WTC11 (cell line): Measurements from ENCODE around the gene C16orf46. TPM values are rescaled to one million over a fixed set of nuclear protein-coding genes. Genes with fewer than 3 reads are reported as not detected.

ENCODE experiments used
- ATAC-seq: fragments of 200-7000 bp; cut with Tn5 transposase; 2 replicates; pipeline ENCODE4 v1.10.0; 2021; ENCODE audit warnings: mild to moderate bottlenecking, moderate library complexity
- CTCF ChIA-PET: fragments of 300-600 bp; sonication (Branson Sonifier 250); formaldehyde crosslinking; loops from one replicate; lab custom pipeline; 2021; ENCODE audit warnings: antibody characterized with exemption; lab: Charles Lee
- POLR2A ChIA-PET: fragments of 350-600 bp; sonication (Branson Sonifier 250); formaldehyde crosslinking; loops from one replicate; lab custom pipeline; 2021; ENCODE audit warnings: antibody characterized with exemption; lab: Charles Lee
- DNase-seq: peaks from one replicate; pipeline ENCODE4 v3.0.0; 2021; ENCODE audit warnings: low spot score
- H3K27ac Mint-ChIP-seq: 2 replicates; pipeline ENCODE4 v1.8.0; 2021; ENCODE audit warnings: mixed read lengths
- H3K27me3 Mint-ChIP-seq: 2 replicates; pipeline ENCODE4 v1.8.0; 2021; ENCODE audit warnings: low read depth, mild to moderate bottlenecking, moderate library complexity, mixed read lengths
- H3K36me3 Mint-ChIP-seq: 2 replicates; pipeline ENCODE4 v1.8.0; 2021; ENCODE audit warnings: mixed read lengths
- H3K4me1 Mint-ChIP-seq: 2 replicates; pipeline ENCODE4 v1.8.0; 2022; ENCODE audit warnings: mixed read lengths
- H3K4me3 Mint-ChIP-seq: 2 replicates; pipeline ENCODE4 v1.8.0; 2021; ENCODE audit warnings: mild to moderate bottlenecking, moderate library complexity, mixed read lengths
- H3K9me3 Mint-ChIP-seq: 2 replicates; pipeline ENCODE4 v1.8.0; 2021; ENCODE audit warnings: mixed read lengths
- EMX1 ChIP-seq: fragments of 250-450 bp; sonication (Bioruptor Pico); IDR thresholded peaks from 2 replicates; pipeline ENCODE4 v1.8.0; 2021; ENCODE audit warnings: mild to moderate bottlenecking
- GRHL2 ChIP-seq: fragments of 250-450 bp; sonication (Bioruptor Pico); IDR thresholded peaks from 2 replicates; pipeline ENCODE4 v1.8.0; 2022; ENCODE audit warnings: mild to moderate bottlenecking, moderate library complexity; ENCODE audit not compliant: insufficient replicate concordance, severe bottlenecking
- GTF2I ChIP-seq: fragments of 250-450 bp; sonication (Bioruptor Pico); conservative IDR thresholded peaks from 2 replicates; pipeline ENCODE4 v1.4.0; 2021; ENCODE audit warnings: mild to moderate bottlenecking
- JAZF1 ChIP-seq: fragments of 250-450 bp; sonication (Bioruptor Pico); IDR thresholded peaks from 2 replicates; pipeline ENCODE4 v1.9.0; 2021; ENCODE audit warnings: moderate library complexity, mild to moderate bottlenecking, inconsistent platforms
- JUN ChIP-seq: sonication (generic); formaldehyde crosslinking; IDR thresholded peaks from 2 replicates; pipeline ENCODE4 v1.8.0; 2023; ENCODE audit warnings: mild to moderate bottlenecking, missing genetic modification reagents
- NFYB ChIP-seq: sonication (generic); formaldehyde crosslinking; conservative IDR thresholded peaks from 2 replicates; pipeline ENCODE4 v1.8.0; 2022; ENCODE audit warnings: low read depth, missing genetic modification reagents
- NR3C1 ChIP-seq: sonication (generic); formaldehyde crosslinking; conservative IDR thresholded peaks from 2 replicates; pipeline ENCODE4 v1.8.1; 2023; ENCODE audit warnings: low read depth, mild to moderate bottlenecking, missing genetic modification reagents
- SOX15 ChIP-seq: fragments of 250-450 bp; sonication (Bioruptor Pico); IDR thresholded peaks from 2 replicates; pipeline ENCODE4 v1.9.0; 2021; ENCODE audit warnings: mild to moderate bottlenecking
- TP53 ChIP-seq: sonication (generic); formaldehyde crosslinking; IDR thresholded peaks from 2 replicates; pipeline ENCODE4 v1.8.1; 2023; ENCODE audit warnings: mild to moderate bottlenecking, missing genetic modification reagents
- ZNF219 ChIP-seq: sonication (generic); formaldehyde crosslinking; IDR thresholded peaks from 2 replicates; pipeline ENCODE4 v1.8.0; 2023; ENCODE audit warnings: missing genetic modification reagents, mild to moderate bottlenecking, borderline replicate concordance
- total RNA-seq: library from RNA; stranded (reverse); gene quantifications from 3 replicates; pipeline ENCODE4 v1.2.3, GENCODE V29; 2021
- TF ChIP-seq, protein P1 (sequence below): sonication (generic); formaldehyde crosslinking; IDR thresholded peaks from 2 replicates; pipeline ENCODE4 v1.8.0; 2022; ENCODE audit warnings: mild to moderate bottlenecking, missing genetic modification reagents
- TF ChIP-seq, protein P2 (sequence below): sonication (generic); formaldehyde crosslinking; IDR thresholded peaks from 2 replicates; pipeline ENCODE4 v1.8.0; 2023; ENCODE audit warnings: missing genetic modification reagents
- TF ChIP-seq, protein P3 (sequence below): sonication (generic); formaldehyde crosslinking; IDR thresholded peaks from 2 replicates; pipeline ENCODE4 v1.8.1; 2022; ENCODE audit warnings: missing genetic modification reagents, borderline replicate concordance
- TF ChIP-seq, protein P4 (sequence below): sonication (generic); formaldehyde crosslinking; IDR thresholded peaks from 2 replicates; pipeline ENCODE4 v1.8.1; 2022; ENCODE audit warnings: mild to moderate bottlenecking, missing genetic modification reagents, moderate library complexity, borderline replicate concordance
- TF ChIP-seq, protein P5 (sequence below): sonication (generic); formaldehyde crosslinking; conservative IDR thresholded peaks from 2 replicates; pipeline ENCODE4 v1.8.1; 2023; ENCODE audit warnings: mild to moderate bottlenecking, low read depth, missing genetic modification reagents, moderate library complexity
- TF ChIP-seq, protein P6 (sequence below): sonication (generic); formaldehyde crosslinking; IDR thresholded peaks from 2 replicates; pipeline ENCODE4 v1.8.1; 2022; ENCODE audit warnings: low read depth, mild to moderate bottlenecking, moderate library complexity, missing genetic modification reagents, borderline replicate concordance

C16orf46 gene
- total RNA-seq, 1 experiment from 2014 or later = 1.2 TPM

DNA sequence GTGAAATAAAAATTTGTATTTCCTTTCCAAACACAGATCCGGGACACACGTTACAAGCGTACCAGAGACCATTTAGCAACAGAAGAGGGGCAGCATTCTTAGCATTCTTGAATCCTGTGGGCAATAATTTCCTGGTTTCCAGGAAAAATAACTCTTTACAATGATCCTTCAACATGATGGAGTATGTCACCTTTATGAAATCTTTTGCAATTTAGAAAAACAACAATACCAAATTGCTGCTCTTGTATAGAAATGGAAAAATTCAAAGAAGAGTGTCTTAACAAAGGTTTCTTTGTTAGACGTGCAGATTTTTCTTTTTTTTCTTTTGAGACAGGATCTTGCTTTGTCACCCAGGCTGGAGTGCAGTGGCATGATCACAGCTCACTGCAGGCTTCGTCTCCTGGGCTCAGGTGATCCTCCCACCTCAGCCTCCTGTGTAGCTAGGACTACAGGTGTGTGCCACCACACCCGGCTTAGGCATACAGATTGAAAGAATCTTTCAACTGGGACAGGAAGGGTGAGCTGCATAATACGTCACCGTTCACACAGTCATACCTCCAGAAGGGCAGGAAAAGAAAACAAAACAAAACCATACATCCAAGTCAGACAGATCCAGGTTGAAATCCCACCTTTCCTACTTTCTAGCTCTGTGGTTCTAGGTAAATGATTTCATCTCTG is 29.9 kb upstream of the C16orf46 start (continued):
- TF ChIP-seq JAZF1 (CRISPR knock-in tag) (no peak), SOX15 (CRISPR knock-in tag) (no peak), ZNF219 (CRISPR knock-in tag) (no peak), EMX1 (CRISPR knock-in tag) (no peak)
- TF ChIP-seq, protein P1, sequence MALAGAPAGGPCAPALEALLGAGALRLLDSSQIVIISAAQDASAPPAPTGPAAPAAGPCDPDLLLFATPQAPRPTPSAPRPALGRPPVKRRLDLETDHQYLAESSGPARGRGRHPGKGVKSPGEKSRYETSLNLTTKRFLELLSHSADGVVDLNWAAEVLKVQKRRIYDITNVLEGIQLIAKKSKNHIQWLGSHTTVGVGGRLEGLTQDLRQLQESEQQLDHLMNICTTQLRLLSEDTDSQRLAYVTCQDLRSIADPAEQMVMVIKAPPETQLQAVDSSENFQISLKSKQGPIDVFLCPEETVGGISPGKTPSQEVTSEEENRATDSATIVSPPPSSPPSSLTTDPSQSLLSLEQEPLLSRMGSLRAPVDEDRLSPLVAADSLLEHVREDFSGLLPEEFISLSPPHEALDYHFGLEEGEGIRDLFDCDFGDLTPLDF (CRISPR knock-in tag) = no peak
- TF ChIP-seq, protein P2, sequence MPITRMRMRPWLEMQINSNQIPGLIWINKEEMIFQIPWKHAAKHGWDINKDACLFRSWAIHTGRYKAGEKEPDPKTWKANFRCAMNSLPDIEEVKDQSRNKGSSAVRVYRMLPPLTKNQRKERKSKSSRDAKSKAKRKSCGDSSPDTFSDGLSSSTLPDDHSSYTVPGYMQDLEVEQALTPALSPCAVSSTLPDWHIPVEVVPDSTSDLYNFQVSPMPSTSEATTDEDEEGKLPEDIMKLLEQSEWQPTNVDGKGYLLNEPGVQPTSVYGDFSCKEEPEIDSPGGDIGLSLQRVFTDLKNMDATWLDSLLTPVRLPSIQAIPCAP (CRISPR knock-in tag) = no peak

DNA sequence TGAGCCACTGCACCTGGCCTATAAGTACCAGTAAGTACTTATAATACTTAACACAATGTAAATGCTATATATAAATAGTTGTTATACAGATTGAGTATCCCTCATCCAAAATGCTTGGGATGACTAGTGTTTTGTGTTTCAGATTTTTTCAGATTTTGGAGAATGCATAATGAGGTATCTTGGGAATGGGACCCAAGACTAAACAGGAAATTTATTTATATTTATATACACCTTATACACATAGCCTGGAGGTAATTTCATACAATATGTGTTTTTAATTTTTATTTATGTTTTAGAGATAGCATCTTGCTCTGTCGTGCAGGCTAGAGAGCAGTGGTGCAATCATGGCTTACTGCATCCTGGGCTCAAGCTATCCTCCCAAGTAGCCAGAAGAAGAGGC is 28.9 kb upstream of the C16orf46 start:
- H3K4me3 Mint-ChIP-seq = no peak overlapping the region
- ChIA-PET CTCF (no interaction called here), POLR2A (no interaction called here)
- H3K4me1 Mint-ChIP-seq = no peaks in the 10 kb centered on the region
- no peak overlapping the region for H3K27ac Mint-ChIP-seq
- H3K36me3 Mint-ChIP-seq = no peaks in the 10 kb centered on the region
- DNase-seq (no peak), ATAC-seq (no peak)
- no peaks in the 10 kb centered on the region for H3K27me3 Mint-ChIP-seq
- no peaks in the 10 kb centered on the region for H3K9me3 Mint-ChIP-seq
- no peak for TF ChIP-seq GRHL2 (CRISPR knock-in tag)
- TF ChIP-seq NFYB (CRISPR knock-in tag) = no peak

DNA sequence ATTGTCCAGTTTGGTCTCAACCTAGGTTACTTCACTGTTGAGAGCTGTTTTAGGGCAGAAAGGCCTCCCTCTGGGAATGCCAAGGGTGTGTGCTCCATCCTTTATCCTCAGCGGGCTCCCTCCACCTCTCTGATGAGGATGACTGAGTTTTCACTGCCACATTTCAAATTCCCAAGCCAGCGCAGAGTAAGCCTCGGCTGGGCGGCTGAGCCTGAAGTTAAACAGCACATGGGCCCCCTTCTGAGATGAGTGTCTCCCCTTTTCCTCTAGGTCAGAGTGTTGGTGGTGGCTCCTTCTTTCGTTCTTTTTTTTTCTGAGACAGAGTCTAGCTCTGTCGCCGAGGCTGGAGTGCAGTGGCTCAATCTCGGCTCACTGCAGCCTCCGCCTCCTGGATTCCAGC is 24.7 kb upstream of the C16orf46 start:
- no peak for TF ChIP-seq JAZF1 (CRISPR knock-in tag)
- TF ChIP-seq, protein P3, sequence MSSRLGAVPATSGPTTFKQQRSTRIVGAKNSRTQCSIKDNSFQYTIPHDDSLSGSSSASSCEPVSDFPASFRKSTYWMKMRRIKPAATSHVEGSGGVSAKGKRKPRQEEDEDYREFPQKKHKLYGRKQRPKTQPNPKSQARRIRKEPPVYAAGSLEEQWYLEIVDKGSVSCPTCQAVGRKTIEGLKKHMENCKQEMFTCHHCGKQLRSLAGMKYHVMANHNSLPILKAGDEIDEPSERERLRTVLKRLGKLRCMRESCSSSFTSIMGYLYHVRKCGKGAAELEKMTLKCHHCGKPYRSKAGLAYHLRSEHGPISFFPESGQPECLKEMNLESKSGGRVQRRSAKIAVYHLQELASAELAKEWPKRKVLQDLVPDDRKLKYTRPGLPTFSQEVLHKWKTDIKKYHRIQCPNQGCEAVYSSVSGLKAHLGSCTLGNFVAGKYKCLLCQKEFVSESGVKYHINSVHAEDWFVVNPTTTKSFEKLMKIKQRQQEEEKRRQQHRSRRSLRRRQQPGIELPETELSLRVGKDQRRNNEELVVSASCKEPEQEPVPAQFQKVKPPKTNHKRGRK (CRISPR knock-in tag) = no peak
- Mint-ChIP-seq H3K4me1 (peaks cover 2% of the 10 kb centered on the region; the same call in 1 of the 2 replicates), H3K36me3 (no peaks in the 10 kb centered on the region), H3K9me3 (peaks cover 3% of the 10 kb centered on the region), H3K27me3 (no peaks in the 10 kb centered on the region; the same call in 1 of the 2 replicates), H3K4me3 (no peak overlapping the region), H3K27ac (no peak overlapping the region)
- ChIA-PET CTCF (no interaction called here), POLR2A (no interaction called here)
- no peak for DNase-seq
- no peak for ATAC-seq

DNA sequence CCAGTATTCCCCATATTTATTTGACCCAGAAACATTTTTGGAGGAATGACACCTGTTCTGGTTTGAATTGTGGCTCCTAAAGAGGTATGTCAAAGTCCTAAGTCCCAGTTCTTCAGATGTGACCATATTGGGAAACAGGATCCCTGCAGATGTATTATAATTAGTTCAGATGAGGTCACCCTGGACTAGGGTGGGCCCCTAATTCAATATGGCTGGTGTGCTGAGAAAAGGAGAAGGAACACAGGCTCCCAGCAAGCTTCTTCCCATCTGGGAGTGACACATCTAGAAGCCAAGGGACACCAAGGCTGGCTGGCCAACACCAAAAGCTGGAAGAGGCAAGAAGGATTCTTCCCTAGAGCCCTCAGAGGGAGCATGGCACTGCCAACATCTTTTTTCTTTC is 22.9 kb upstream of the C16orf46 start:
- no peak for DNase-seq
- H3K9me3 Mint-ChIP-seq = peaks cover 6% of the 10 kb centered on the region
- CTCF ChIA-PET = no interaction called here
- H3K4me1 Mint-ChIP-seq = peaks cover 7% of the 10 kb centered on the region
- ATAC-seq = no peak
- no peaks in the 10 kb centered on the region for H3K36me3 Mint-ChIP-seq
- POLR2A ChIA-PET = no interaction called here
- H3K4me3 Mint-ChIP-seq = no peak overlapping the region
- no peaks in the 10 kb centered on the region; the same call in 1 of the 2 replicates for H3K27me3 Mint-ChIP-seq
- no peak overlapping the region for H3K27ac Mint-ChIP-seq
- TF ChIP-seq, protein P4, sequence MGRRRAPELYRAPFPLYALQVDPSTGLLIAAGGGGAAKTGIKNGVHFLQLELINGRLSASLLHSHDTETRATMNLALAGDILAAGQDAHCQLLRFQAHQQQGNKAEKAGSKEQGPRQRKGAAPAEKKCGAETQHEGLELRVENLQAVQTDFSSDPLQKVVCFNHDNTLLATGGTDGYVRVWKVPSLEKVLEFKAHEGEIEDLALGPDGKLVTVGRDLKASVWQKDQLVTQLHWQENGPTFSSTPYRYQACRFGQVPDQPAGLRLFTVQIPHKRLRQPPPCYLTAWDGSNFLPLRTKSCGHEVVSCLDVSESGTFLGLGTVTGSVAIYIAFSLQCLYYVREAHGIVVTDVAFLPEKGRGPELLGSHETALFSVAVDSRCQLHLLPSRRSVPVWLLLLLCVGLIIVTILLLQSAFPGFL (CRISPR knock-in tag) = no peak
- no peak for TF ChIP-seq JUN (CRISPR knock-in tag)
- TF ChIP-seq, protein P5, sequence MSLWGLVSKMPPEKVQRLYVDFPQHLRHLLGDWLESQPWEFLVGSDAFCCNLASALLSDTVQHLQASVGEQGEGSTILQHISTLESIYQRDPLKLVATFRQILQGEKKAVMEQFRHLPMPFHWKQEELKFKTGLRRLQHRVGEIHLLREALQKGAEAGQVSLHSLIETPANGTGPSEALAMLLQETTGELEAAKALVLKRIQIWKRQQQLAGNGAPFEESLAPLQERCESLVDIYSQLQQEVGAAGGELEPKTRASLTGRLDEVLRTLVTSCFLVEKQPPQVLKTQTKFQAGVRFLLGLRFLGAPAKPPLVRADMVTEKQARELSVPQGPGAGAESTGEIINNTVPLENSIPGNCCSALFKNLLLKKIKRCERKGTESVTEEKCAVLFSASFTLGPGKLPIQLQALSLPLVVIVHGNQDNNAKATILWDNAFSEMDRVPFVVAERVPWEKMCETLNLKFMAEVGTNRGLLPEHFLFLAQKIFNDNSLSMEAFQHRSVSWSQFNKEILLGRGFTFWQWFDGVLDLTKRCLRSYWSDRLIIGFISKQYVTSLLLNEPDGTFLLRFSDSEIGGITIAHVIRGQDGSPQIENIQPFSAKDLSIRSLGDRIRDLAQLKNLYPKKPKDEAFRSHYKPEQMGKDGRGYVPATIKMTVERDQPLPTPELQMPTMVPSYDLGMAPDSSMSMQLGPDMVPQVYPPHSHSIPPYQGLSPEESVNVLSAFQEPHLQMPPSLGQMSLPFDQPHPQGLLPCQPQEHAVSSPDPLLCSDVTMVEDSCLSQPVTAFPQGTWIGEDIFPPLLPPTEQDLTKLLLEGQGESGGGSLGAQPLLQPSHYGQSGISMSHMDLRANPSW (CRISPR knock-in tag) = no peak
- no peak for TF ChIP-seq TP53 (CRISPR knock-in tag)
- no peak for TF ChIP-seq GTF2I
- TF ChIP-seq, protein P6, sequence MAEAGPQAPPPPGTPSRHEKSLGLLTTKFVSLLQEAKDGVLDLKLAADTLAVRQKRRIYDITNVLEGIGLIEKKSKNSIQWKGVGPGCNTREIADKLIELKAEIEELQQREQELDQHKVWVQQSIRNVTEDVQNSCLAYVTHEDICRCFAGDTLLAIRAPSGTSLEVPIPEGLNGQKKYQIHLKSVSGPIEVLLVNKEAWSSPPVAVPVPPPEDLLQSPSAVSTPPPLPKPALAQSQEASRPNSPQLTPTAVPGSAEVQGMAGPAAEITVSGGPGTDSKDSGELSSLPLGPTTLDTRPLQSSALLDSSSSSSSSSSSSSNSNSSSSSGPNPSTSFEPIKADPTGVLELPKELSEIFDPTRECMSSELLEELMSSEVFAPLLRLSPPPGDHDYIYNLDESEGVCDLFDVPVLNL (CRISPR knock-in tag) = no peak
- no peak for TF ChIP-seq NR3C1 (CRISPR knock-in tag)
